Stimulated activated CD4-positive, alpha-beta T cell treated with anti-CD3 and anti-CD28 coated beads, Interleukin-1b, Interleukin-23, amount 100 ng/mL, for 1 hour (primary cell): ENCODE results near the gene KRTAP5-5.
"Not testable (repeated sequence)": the region's sequence is repeated elsewhere in the genome, so short reads cannot be mapped to it uniquely, and the experiment has no call there.

Source experiments
- DNase-seq, 2 donors: peaks; one replicate each; pipeline ENCODE4 v3.0.0-alpha.2; 2020; ENCODE audit warnings: low read depth in 2 of 2

KRTAP5-5 gene

GRCh38 chr11:1607156-1607845, 22.3 kb upstream of the KRTAP5-5 start:
- DNase-seq = not testable (repeated sequence)

GRCh38 chr11:1607901-1608300, 21.7 kb upstream of the KRTAP5-5 start:
- DNase-seq = not testable (repeated sequence)

- DNase-seq = no peak
Measured at GRCh38 chr11:1608363-1608762, 21.2 kb upstream of the KRTAP5-5 start, which contains the start of gene KRTAP5-3. Gene KRTAP5-3 (minus strand): TSS chr11:1608463. CDS start chr11:1608385, 78 bp downstream.

GRCh38 chr11:1618231-1618630, 11.3 kb upstream of the KRTAP5-5 start:
- DNase-seq = no peak

GRCh38 chr11:1619449-1619848, 10.1 kb upstream of the KRTAP5-5 start:
- DNase-seq = no peak

GRCh38 chr11:1622086-1622485, 7.5 kb upstream of the KRTAP5-5 start, which contains the start of gene KRTAP5-4:
Gene KRTAP5-4 (minus strand): TSS chr11:1622138. CDS start chr11:1622093, 45 bp downstream.
- no peak for DNase-seq

GRCh38 chr11:1623716-1624115, 5.9 kb upstream of the KRTAP5-5 start:
- no peak for DNase-seq

GRCh38 chr11:1624621-1625020, 5.0 kb upstream of the KRTAP5-5 start:
- no peak for DNase-seq

GRCh38 chr11:1625541-1625940, 4.0 kb upstream of the KRTAP5-5 start:
- DNase-seq = no peak

GRCh38 chr11:1628506-1629325, 859 bp upstream of the KRTAP5-5 start:
- peak; percentile 32 to 34 for DNase-seq

- DNase-seq = no peak
Measured at GRCh38 chr11:1630271-1630670, 696 bp downstream of the KRTAP5-5 start.

- DNase-seq = no peak
Measured at GRCh38 chr11:1631066-1631568, 1.5 kb downstream of the KRTAP5-5 start.

- DNase-seq = no peak
Measured at GRCh38 chr11:1632053-1632714, 2.6 kb downstream of the KRTAP5-5 start.

- no peak for DNase-seq
Measured at GRCh38 chr11:1633864-1634263, 4.3 kb downstream of the KRTAP5-5 start.

- DNase-seq = no peak
Measured at GRCh38 chr11:1636291-1636950, 6.8 kb downstream of the KRTAP5-5 start.

GRCh38 chr11:1637628-1638027, 8.1 kb downstream of the KRTAP5-5 start:
- no peak for DNase-seq

- no peak for DNase-seq
Measured at GRCh38 chr11:1638344-1638743, 8.8 kb downstream of the KRTAP5-5 start.

GRCh38 chr11:1639102-1639620, 9.6 kb downstream of the KRTAP5-5 start:
- no peak for DNase-seq

GRCh38 chr11:1639666-1640065, 10.1 kb downstream of the KRTAP5-5 start:
- DNase-seq = no peak

- peak in 1 of 2 donors; percentile 14 for DNase-seq
Measured at GRCh38 chr11:1640076-1640946, 10.7 kb downstream of the KRTAP5-5 start.
